Tongue (tissue), 2 donors: Measurements from ENCODE around the gene PSMC1. TPM values are rescaled to one million over a fixed set of nuclear protein-coding genes. Genes with fewer than 3 reads are reported as not detected.

Source experiments
- DNase-seq: peaks from one replicate; pipeline ENCODE4 v3.0.0-alpha.2; 2015
- total RNA-seq: library from RNA; depleted of rRNA; stranded (reverse); fragments of >200 nt; gene quantifications from one replicate; pipeline ENCODE4 v1.2.3, GENCODE V29; 2014

The PSMC1 gene
- total RNA-seq, 1 donor from 2014 or later: 173 TPM

DNA sequence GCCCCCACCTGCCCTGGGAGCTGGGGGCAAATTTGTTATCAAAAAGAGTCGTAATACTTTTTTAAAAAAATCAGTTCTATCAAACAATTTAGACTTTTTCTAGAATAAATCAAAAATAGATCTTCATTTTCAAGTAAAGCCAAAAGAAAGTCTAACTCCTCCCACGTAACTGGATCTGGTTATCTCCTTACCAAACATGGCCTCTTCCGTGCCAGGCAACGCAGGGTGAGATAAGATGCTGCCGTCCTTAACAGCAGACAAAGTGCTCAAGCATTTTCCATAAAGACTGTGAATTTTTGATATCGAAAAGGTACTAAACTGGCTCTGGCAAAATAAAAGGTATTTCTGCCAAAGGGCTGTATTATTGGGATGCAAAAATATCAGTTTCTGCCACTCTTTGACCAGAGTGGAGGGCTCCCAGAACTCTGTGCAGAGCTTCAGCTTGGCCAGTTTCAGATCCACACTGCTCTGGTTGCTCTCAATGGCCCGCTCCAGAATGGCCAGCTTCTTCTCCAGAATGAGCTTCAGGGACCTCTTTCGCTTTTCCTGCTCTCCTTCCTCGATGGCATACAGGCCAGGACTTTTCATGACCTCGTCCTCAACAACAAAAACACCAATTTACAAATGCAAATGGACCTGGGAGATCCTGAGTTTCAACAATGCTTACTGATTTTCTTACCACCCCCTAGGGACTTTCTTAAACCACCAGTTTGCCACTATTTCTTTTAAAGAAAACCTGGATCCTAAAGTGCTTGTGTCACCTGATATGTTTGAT, 46.4 kb downstream of the PSMC1 start:
- no peak for DNase-seq

DNA sequence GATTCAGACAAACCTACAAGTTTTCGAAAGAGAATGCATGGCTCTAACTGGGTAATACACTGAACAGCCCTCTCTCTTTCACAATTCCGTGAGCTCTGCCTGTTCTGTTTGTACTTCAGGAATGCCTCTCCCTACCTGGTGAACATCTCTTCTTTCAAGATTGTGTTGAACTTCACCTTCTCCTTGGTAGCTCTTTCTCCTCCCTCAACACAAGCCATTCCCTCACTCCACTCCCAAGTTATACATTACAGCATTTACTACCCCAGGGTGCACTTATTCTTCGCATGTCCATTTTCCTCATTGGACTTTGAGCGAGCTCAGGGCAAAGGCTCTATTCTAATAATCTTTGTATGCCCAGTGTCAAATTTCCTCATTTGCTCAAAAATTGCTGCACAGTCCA, 47.1 kb downstream of the PSMC1 start:
- DNase-seq: no peak

GRCh38 chr14:90304502-90304901, 48.1 kb downstream of the PSMC1 start:
- DNase-seq: no peak

- no peak for DNase-seq
These were observed 48.8 kb downstream of the PSMC1 start for GRCh38 chr14:90305176-90305601.

DNA sequence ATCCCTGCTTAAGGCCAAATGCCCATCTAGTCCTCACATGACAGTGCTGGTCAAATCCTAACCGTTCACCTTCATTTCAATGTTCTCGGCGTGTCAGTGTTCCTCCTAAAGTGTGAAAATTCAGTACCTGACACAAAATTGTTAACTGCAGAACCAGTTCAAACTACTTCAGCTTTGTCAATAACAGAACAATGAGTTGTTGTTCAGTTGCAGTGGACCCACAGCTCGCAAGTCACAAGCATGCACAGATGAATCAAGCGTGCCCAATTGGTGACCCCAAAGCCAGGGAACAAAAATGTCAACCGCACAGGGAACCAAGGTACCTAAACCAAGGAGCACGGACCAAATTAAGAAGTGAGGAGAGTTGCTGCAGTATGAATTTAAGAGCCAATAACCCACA, 52.2 kb downstream of the PSMC1 start:
- DNase-seq: no peak

GRCh38 chr14:90317286-90317685, 60.9 kb downstream of the PSMC1 start:
- no peak for DNase-seq

- no peak for DNase-seq
These were observed 61.7 kb downstream of the PSMC1 start for GRCh38 chr14:90318016-90318415.

GRCh38 chr14:90319173-90319572, 62.8 kb downstream of the PSMC1 start:
- no peak for DNase-seq

DNA sequence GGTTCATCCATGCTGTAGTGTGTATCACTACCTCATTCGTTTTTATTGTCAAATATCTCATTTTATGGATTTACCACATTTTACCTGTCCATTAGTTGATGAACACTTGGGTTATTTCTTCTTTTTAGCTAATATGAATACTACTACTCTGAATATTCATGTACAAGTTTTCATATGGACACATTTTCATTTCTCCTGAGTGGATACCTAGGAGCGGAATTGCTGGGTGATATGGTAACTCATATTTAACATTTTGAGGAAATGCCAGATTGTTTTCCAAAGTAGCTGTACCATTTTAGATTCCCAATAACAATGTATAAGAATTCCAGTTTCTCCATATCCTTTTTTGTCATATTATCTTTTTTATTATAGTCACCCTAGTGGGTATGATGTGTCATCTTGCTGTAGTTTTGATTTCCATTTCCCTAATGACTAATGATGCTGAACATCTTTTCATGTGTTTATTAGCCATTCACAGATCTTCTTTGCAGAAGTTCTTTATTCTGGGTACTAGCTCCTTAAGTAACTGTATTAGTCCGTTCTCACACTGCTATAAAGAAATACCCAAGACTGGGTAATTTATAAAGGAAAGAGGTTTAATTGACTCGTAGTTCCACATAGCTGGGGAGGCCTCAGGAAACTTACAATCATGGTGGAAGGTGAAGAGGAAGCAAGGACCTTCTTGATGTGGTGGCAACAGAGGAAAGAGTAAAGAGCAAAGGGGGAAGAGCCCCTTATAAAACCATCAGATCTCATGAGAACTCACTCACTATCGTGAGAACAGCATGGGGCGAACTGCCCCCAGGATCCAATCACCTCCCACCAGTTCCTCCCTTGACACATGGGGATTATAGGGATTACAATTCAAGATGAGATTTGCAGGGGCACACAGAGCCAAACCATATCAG, 63.5 kb downstream of the PSMC1 start:
- no peak for DNase-seq

DNA sequence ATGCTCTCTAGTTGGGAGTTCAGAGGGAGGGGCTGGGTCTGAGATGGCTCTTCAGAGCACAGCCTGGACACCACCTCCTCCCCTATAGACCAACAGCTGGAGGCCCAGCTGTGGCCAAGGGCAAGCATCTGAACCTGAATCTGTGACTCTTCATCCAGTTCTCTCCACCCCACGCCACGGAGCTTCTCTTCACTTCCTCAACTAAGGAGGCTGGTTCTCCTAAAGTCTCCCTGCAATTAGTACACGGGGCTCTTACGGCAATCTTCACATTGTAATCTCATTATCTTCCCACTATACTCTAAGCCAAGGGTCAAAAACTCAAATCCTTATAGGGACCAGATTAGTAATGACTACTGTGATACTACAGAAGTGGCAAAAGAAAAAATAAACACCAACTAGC, 65.5 kb downstream of the PSMC1 start:
- no peak for DNase-seq

Other genes starting within 250 kb of the PSMC1 start
- 1.0 TPM for gene KCNK13, start 194.6 kb upstream of the PSMC1 start, total RNA-seq
- 16.8 TPM for gene NRDE2, start 75.4 kb downstream of the PSMC1 start, total RNA-seq
- gene CALM1, start 140.5 kb downstream of the PSMC1 start, total RNA-seq: 236 TPM